DND-41 (cell line): Measurements from ENCODE around the gene ZNF511.

Experiments
- ATAC-seq: fragments of 200-7000 bp; cut with Tn5 transposase; 3 replicates; pipeline ENCODE4 v1.9.1; 2021; ENCODE audit warnings: low read depth; ENCODE audit not compliant: insufficient read depth
- DNase-seq: peaks from one replicate; pipeline ENCODE4 v3.0.0-alpha.2; 2020
- H2AFZ ChIP-seq: 2 replicates; pipeline ENCODE4 v1.6.0; 2012; ENCODE audit warnings: low read depth, low read length
- H3K27ac ChIP-seq: 2 replicates; pipeline ENCODE4 v1.5.1; 2012; ENCODE audit warnings: low read length, inconsistent platforms
- H3K27me3 ChIP-seq: fragments of 200-600 bp; sonication (generic); 2 replicates; pipeline ENCODE4 v1.6.0; 2012; ENCODE audit warnings: low read length, mild to moderate bottlenecking, inconsistent platforms; ENCODE audit not compliant: insufficient read depth, poor library complexity
- H3K36me3 ChIP-seq: 2 replicates; pipeline ENCODE4 v1.5.1; 2012; ENCODE audit warnings: low read length, inconsistent platforms; ENCODE audit not compliant: insufficient read depth
- H3K4me1 ChIP-seq: 2 replicates; pipeline ENCODE4 v1.5.1; 2012; ENCODE audit warnings: mild to moderate bottlenecking, low read length; ENCODE audit not compliant: insufficient read depth
- H3K4me2 ChIP-seq: 2 replicates; pipeline ENCODE4 v1.6.0; 2012; ENCODE audit warnings: mild to moderate bottlenecking, moderate library complexity, low read length, inconsistent platforms; ENCODE audit not compliant: insufficient read depth
- H3K4me3 ChIP-seq, 2 experiments: fragments of 200-600 bp in 1 of 2; shearing (Covaris generic) in 1 of 2; 2 replicates each; pipeline ENCODE4 v1.5.1; 2012 to 2016; ENCODE audit warnings: inconsistent platforms in 2 of 2, low read length in 2 of 2, mild to moderate bottlenecking in 2 of 2, low read depth in 1 of 2, moderate library complexity in 1 of 2
- H3K79me2 ChIP-seq: 2 replicates; pipeline ENCODE4 v1.6.0; 2012; ENCODE audit warnings: low read length, inconsistent platforms; ENCODE audit not compliant: insufficient read depth
- H3K9ac ChIP-seq: 2 replicates; pipeline ENCODE4 v1.6.0; 2012; ENCODE audit warnings: low read depth, mild to moderate bottlenecking, inconsistent platforms, low read length, moderate library complexity
- H3K9me3 ChIP-seq: 2 replicates; pipeline ENCODE4 v1.5.1; 2012; ENCODE audit warnings: low read length, moderate library complexity, mild to moderate bottlenecking, inconsistent platforms; ENCODE audit not compliant: insufficient read depth, severe bottlenecking
- H4K20me1 ChIP-seq: 2 replicates; pipeline ENCODE4 v1.6.0; 2012; ENCODE audit warnings: low read length; ENCODE audit not compliant: insufficient read depth
- EZH2 ChIP-seq: IDR thresholded peaks from 3 replicates; pipeline ENCODE4 v1.6.1; 2012; ENCODE audit warnings: borderline replicate concordance, low read depth, mild to moderate bottlenecking, moderate library complexity, low read length, inconsistent platforms; ENCODE audit not compliant: severe bottlenecking
- TF ChIP-seq, protein P1 (sequence below): IDR thresholded peaks from 2 replicates; pipeline ENCODE4 v1.5.1; 2012; ENCODE audit warnings: borderline replicate concordance, low read length, moderate library complexity, mild to moderate bottlenecking; ENCODE audit not compliant: poor library complexity, severe bottlenecking; ENCODE audit errors: extremely low read depth

ZNF511 gene

GRCh38 chr10:133346413-133346812, 37.7 kb downstream of the ZNF511 start:
- H4K20me1 ChIP-seq, result no peaks in the 10 kb centered on the region; the same call in 1 of the 2 replicates
- no peaks in the 10 kb centered on the region for H3K79me2 ChIP-seq
- H3K4me3 ChIP-seq, result no peak overlapping the region
- H3K4me1 ChIP-seq, result no peaks in the 10 kb centered on the region
- ATAC-seq (no peak), DNase-seq (no peak)
- H3K4me2 ChIP-seq, result no peak overlapping the region
- no peaks in the 10 kb centered on the region for H3K9me3 ChIP-seq
- H2AFZ ChIP-seq, result no peak overlapping the region
- TF ChIP-seq, protein P1, sequence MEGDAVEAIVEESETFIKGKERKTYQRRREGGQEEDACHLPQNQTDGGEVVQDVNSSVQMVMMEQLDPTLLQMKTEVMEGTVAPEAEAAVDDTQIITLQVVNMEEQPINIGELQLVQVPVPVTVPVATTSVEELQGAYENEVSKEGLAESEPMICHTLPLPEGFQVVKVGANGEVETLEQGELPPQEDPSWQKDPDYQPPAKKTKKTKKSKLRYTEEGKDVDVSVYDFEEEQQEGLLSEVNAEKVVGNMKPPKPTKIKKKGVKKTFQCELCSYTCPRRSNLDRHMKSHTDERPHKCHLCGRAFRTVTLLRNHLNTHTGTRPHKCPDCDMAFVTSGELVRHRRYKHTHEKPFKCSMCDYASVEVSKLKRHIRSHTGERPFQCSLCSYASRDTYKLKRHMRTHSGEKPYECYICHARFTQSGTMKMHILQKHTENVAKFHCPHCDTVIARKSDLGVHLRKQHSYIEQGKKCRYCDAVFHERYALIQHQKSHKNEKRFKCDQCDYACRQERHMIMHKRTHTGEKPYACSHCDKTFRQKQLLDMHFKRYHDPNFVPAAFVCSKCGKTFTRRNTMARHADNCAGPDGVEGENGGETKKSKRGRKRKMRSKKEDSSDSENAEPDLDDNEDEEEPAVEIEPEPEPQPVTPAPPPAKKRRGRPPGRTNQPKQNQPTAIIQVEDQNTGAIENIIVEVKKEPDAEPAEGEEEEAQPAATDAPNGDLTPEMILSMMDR, result no peak
- TF ChIP-seq EZH2, result no peak
- H3K27me3 ChIP-seq, result no peaks in the 10 kb centered on the region
- H3K36me3 ChIP-seq, result no peaks in the 10 kb centered on the region
- no peak overlapping the region for H3K9ac ChIP-seq
- H3K27ac ChIP-seq, result no peak overlapping the region

DNA sequence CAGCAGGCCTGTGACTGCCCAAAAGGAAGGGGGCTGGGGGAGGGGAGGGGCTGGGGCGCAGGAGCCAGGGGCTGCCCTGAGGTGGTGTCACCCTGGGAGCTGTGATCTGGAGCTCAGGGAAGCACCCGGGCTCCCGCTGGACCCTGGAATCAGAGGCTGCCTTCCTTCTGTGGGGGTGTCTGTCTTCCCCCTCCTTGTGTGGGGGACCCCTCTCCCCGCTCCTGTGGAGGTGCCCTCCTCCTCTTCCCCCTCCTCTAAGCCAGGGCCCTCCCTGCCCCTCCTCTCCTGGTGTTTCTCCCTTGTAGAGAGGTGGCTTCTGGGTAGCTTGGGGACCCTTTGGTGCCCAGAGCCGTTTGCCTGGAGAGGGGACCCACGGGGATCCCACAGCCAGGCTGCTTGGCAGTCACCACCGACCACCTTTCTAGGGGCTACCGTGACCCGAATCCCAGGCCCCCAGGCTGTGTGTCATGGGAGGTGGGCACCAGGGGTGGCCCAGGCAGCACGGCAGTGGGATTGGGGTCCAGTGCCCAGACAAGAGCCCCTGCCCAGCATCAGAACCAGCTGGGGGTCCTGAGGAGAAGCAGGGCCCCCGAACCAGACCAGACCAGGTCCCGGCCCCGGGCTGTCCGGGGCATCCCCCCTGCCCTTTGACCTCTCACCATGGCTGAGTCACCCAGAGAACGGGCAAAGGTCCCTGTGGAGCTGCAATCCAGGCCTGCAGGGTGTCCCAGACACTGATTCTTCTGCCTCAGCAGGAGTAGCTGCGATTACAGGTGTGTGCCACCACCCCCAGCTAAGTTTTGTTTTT, 39.2 kb downstream of the ZNF511 start:
- no peaks in the 10 kb centered on the region for H3K79me2 ChIP-seq
- no peak overlapping the region for H3K4me2 ChIP-seq
- no peak for TF ChIP-seq EZH2
- TF ChIP-seq, protein P1, result no peak

GRCh38 chr10:133349160-133349568, 40.5 kb downstream of the ZNF511 start:
- TF ChIP-seq, protein P1, result no peak
- TF ChIP-seq EZH2, result no peak
- 0 out of 3 replicates have a peak, but pooled peaks have one; percentile 11 for ATAC-seq
- Histone ChIP-seq H3K27me3 (no peaks in the 10 kb centered on the region), H3K27ac (no peak overlapping the region), H3K36me3 (no peaks in the 10 kb centered on the region), H3K9ac (no peak overlapping the region), H3K4me1 (no peaks in the 10 kb centered on the region), H3K9me3 (no peaks in the 10 kb centered on the region), H4K20me1 (no peaks in the 10 kb centered on the region; the same call in 1 of the 2 replicates), H3K4me3 (no peak overlapping the region), H3K79me2 (no peaks in the 10 kb centered on the region), H2AFZ (no peak overlapping the region), H3K4me2 (no peak overlapping the region)
- no peak for DNase-seq

More for the DNA sequence above, 39.2 kb downstream of the ZNF511 start:
- no peaks in the 10 kb centered on the region for H3K9me3 ChIP-seq
- no peak overlapping the region for H3K9ac ChIP-seq
- H3K4me3 ChIP-seq, result no peak overlapping the region
- no peaks in the 10 kb centered on the region for H3K27me3 ChIP-seq
- no peaks in the 10 kb centered on the region for H3K36me3 ChIP-seq
- H3K4me1 ChIP-seq, result no peaks in the 10 kb centered on the region
- no peak overlapping the region for H3K27ac ChIP-seq
- DNase-seq (no peak), ATAC-seq (no peak)
- H4K20me1 ChIP-seq, result no peaks in the 10 kb centered on the region; the same call in 1 of the 2 replicates
- no peak overlapping the region for H2AFZ ChIP-seq

DNA sequence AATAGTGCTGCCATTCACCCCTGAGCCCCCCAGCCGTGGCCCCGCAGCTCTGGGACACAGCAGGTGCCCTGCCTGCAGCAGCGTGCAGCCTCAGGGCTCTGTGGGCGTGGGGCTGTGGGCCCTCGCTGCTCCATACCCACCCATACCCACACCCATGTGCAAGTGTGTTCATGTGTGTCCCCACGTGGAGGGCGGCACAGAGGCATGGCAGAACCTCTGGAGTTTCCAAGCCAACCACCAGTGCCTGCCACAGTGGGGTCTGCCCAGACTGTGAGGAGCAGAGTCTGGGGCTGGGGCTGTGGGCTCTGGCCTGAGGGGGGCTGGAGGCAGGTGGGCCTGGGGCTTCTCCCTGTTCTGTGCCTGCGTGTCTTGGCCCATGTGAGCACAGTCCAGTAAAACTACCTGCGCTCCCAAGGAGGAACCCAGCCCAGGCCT, 40.9 kb downstream of the ZNF511 start:
- no peak for TF ChIP-seq EZH2
- TF ChIP-seq, protein P1, result no peak
- no peaks in the 10 kb centered on the region for H3K79me2 ChIP-seq

More for the DNA sequence above, 40.9 kb downstream of the ZNF511 start:
- no peak overlapping the region for H3K4me2 ChIP-seq
- ATAC-seq (0 out of 3 replicates have a peak, but pooled peaks have one; percentile 4), DNase-seq (no peak)
- no peak overlapping the region for H3K27ac ChIP-seq
- no peaks in the 10 kb centered on the region for H3K27me3 ChIP-seq
- H3K4me3 ChIP-seq, result no peak overlapping the region
- H3K9me3 ChIP-seq, result no peaks in the 10 kb centered on the region
- H4K20me1 ChIP-seq, result no peaks in the 10 kb centered on the region; the same call in 1 of the 2 replicates
- no peak overlapping the region for H2AFZ ChIP-seq
- H3K4me1 ChIP-seq, result no peaks in the 10 kb centered on the region
- H3K36me3 ChIP-seq, result no peaks in the 10 kb centered on the region
- H3K9ac ChIP-seq, result no peak overlapping the region
